Measurements from ENCODE around the gene ARHGAP21.

DNA sequence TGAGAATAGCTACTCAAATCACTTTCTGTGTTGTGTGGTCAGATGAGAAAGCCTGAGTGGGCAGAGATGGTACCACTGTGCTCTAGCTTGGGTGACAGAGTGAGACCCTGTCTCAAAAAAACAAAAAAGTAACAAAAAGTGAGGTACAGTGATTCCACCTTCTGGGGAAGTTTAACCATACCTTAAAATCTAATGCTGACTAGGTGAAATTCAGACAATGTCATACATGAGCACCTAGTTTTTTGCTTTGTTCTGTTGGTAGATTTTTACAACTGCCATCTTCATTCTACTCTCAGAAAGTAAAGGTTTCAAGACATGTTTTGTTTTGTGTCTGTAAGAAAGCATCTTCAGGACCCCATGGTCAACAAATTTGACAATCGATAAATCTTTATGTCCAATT, 144.2 kb downstream of the ARHGAP21 start:
- TF ChIP-seq, protein P1, sequence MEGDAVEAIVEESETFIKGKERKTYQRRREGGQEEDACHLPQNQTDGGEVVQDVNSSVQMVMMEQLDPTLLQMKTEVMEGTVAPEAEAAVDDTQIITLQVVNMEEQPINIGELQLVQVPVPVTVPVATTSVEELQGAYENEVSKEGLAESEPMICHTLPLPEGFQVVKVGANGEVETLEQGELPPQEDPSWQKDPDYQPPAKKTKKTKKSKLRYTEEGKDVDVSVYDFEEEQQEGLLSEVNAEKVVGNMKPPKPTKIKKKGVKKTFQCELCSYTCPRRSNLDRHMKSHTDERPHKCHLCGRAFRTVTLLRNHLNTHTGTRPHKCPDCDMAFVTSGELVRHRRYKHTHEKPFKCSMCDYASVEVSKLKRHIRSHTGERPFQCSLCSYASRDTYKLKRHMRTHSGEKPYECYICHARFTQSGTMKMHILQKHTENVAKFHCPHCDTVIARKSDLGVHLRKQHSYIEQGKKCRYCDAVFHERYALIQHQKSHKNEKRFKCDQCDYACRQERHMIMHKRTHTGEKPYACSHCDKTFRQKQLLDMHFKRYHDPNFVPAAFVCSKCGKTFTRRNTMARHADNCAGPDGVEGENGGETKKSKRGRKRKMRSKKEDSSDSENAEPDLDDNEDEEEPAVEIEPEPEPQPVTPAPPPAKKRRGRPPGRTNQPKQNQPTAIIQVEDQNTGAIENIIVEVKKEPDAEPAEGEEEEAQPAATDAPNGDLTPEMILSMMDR (IDR thresholded peaks at IDR 0.05) = no peak
- no peak for TF ChIP-seq POLR2A (IDR thresholded peaks at IDR 0.05)

All from testis (tissue), 2 donors.